ENCODE results near the gene DNAJB8. TPM values are rescaled to one million over a fixed set of nuclear protein-coding genes. Genes with fewer than 3 reads are reported as not detected.

The DNAJB8 gene
- total RNA-seq, 4 donors from 2014 or later: not detected

DNA sequence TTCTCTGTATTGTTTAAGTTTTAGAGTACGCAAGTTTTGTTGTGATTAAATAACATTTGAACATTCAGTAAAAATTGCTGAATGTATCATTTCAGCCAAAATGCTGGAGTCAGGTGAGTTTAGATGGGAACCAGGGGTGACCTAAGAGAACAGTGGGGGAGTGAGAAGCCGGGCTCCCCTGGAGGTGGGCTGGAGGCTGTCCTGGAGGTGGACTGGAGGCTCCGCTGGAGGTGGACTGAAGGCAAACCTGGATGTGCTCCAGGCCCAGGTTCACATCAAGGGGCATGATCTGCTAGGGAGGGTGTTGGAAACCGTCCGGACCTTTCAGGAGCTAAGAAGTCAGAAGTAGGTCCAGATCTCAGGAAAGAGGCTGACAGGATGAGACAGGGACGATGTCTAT is 23.7 kb downstream of the DNAJB8 start:
- H3K27ac ChIP-seq: no peak overlapping the region
- TF ChIP-seq POLR2A (IDR thresholded peaks at IDR 0.05) (no peak), EP300 (IDR thresholded peaks at IDR 0.05) (no peak)
- TF ChIP-seq, protein P1, sequence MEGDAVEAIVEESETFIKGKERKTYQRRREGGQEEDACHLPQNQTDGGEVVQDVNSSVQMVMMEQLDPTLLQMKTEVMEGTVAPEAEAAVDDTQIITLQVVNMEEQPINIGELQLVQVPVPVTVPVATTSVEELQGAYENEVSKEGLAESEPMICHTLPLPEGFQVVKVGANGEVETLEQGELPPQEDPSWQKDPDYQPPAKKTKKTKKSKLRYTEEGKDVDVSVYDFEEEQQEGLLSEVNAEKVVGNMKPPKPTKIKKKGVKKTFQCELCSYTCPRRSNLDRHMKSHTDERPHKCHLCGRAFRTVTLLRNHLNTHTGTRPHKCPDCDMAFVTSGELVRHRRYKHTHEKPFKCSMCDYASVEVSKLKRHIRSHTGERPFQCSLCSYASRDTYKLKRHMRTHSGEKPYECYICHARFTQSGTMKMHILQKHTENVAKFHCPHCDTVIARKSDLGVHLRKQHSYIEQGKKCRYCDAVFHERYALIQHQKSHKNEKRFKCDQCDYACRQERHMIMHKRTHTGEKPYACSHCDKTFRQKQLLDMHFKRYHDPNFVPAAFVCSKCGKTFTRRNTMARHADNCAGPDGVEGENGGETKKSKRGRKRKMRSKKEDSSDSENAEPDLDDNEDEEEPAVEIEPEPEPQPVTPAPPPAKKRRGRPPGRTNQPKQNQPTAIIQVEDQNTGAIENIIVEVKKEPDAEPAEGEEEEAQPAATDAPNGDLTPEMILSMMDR (IDR thresholded peaks at IDR 0.05): no peak
- H3K4me3 ChIP-seq: no peak overlapping the region
- H3K36me3 ChIP-seq: no peaks in the 10 kb centered on the region
- 84 to 89% methylated on average over 6 of the region's 6 CpGs for WGBS, 2 donors
- DNase-seq (ENCODE audit: low spot score in 2 of 2): no peak
- H3K9me3 ChIP-seq: no peaks in the 10 kb centered on the region
- no peaks in the 10 kb centered on the region for H3K4me1 ChIP-seq
- H3K27me3 ChIP-seq: no peaks in the 10 kb centered on the region

DNA sequence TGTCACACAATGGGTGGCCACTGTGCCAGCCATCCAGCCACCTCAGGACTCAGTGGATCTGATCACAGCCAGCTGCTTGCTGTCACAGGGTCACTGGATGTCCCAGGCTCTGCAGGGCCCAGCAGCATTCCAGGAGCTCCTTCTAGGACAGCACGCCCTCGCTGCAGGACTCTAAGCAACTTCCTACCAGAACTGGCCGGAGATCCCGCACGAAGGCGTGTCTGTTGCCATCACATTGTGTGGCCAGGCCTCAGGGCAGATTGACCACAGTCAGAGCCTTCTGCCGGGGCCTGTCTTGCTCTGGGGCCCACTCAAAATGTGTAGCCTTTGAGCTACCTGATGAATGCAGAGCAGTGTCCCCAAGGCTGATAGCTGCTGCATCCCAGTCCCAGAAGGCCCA is 24.6 kb downstream of the DNAJB8 start:
- H3K36me3 ChIP-seq: no peaks in the 10 kb centered on the region
- DNase-seq (ENCODE audit: low spot score in 2 of 2): no peak
- H3K9me3 ChIP-seq: no peaks in the 10 kb centered on the region
- H3K4me1 ChIP-seq: no peaks in the 10 kb centered on the region
- WGBS, 2 donors: 64 to 68% methylated on average over 4 to 5 of the region's 7 CpGs
- no peak overlapping the region for H3K27ac ChIP-seq
- H3K27me3 ChIP-seq: no peaks in the 10 kb centered on the region
- H3K4me3 ChIP-seq: no peak overlapping the region
- TF ChIP-seq, protein P1 (IDR thresholded peaks at IDR 0.05): no peak
- TF ChIP-seq POLR2A (IDR thresholded peaks at IDR 0.05): no peak

DNA sequence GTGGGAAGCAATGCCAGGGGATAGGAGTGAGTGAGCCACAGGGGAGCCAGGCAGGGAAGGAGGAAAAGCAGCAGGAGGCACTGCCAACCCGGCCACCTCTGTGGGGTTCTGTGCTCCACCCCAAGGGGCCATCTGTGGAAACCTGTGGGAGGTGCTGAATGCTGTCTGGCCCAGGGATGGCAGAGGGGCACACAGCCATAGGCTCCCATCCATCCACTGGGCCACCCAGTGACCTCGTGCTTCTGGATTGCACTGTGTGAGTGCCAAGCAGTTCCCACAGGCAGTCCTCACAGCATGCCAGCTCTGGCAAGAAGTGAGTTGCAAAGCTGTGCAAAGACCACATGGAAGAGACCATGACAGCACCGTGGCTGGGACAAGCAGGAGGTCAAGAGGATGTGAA is 27.5 kb downstream of the DNAJB8 start:
- 43 to 51% methylated on average over 3 of the region's 3 CpGs for WGBS, 2 donors

DNA sequence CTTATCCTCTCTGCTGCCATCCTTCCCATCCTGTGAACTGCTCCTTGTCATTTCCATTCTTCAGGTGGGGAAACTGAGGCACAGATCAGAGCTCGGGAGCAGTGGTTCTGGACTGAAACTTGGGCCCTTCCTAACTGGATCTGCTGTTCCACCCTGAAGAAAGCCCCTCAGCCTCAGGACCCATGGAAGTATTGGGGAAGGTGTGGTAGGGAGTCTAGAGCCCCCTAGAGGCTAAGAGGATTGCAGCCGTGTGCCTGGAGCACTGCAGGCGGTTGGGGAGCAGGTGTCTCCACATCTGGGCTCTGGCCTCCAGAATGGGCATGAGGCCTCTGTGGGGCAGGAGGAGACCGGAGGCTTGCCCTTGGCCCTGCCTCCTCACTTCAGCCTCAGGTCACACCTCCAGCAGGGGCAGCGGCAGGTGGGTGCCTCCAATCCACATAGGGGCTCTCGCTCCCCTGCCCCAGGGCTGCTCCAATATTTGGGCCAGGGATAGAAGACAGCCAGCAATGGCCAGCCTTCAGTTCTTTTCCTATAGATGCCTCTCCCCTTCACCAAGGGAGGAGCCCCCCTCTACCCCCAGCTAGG is 28.1 kb downstream of the DNAJB8 start:
- DNase-seq (ENCODE audit: low spot score in 2 of 2): no peak
- TF ChIP-seq POLR2A (IDR thresholded peaks at IDR 0.05) (no peak), EP300 (IDR thresholded peaks at IDR 0.05) (no peak)
- TF ChIP-seq, protein P1 (IDR thresholded peaks at IDR 0.05): no peak
- Histone ChIP-seq H3K9me3 (no peaks in the 10 kb centered on the region), H3K4me1 (peaks cover 0 to under 1% (median 0%) of the 10 kb centered on the region in 4 donors), H3K27me3 (peaks cover 0 to 25% of the 10 kb centered on the region in 2 donors), H3K27ac (no peak overlapping the region), H3K36me3 (no peaks in the 10 kb centered on the region), H3K4me3 (no peak overlapping the region)
- WGBS, 2 donors: 57 to 73% methylated on average over 6 of the region's 6 CpGs

More for the DNA sequence above, 27.5 kb downstream of the DNAJB8 start:
- Histone ChIP-seq H3K27ac (no peak overlapping the region), H3K9me3 (no peaks in the 10 kb centered on the region), H3K27me3 (peaks cover 0 to 18% of the 10 kb centered on the region in 2 donors), H3K4me1 (no peaks in the 10 kb centered on the region), H3K36me3 (no peaks in the 10 kb centered on the region), H3K4me3 (no peak overlapping the region)
- TF ChIP-seq EP300 (IDR thresholded peaks at IDR 0.05) (no peak), POLR2A (IDR thresholded peaks at IDR 0.05) (no peak)
- TF ChIP-seq, protein P1 (IDR thresholded peaks at IDR 0.05): no peak
- no peak for DNase-seq (ENCODE audit: low spot score in 2 of 2)

DNA sequence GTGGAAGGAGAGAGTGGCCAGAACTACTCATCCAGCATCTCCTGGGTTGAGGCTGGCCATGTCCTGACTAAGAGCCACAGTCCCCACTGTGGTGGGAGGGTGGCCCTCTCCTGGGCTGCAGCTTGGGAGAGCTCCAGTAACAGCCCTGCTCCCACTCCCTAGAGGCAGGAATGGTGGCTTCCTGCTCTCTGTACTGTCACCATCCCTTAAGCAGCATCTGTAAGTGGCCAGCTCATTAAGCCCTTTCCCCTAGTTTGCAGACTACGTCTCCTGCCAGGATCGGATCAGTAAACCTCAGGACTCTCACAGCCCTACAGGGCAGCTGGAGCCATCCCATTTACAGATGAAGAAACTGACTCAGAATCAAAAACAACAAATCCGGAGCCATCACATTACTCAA is 30.5 kb downstream of the DNAJB8 start:
- Histone ChIP-seq H3K4me1 (peaks cover 0 to 17% (median 6%) of the 10 kb centered on the region in 4 donors), H3K27ac (no peak overlapping the region), H3K9me3 (no peaks in the 10 kb centered on the region), H3K36me3 (no peaks in the 10 kb centered on the region), H3K27me3 (peaks cover 0 to 48% of the 10 kb centered on the region in 2 donors), H3K4me3 (no peak overlapping the region)
- TF ChIP-seq EP300 (IDR thresholded peaks at IDR 0.05) (no peak), POLR2A (IDR thresholded peaks at IDR 0.05) (no peak)
- TF ChIP-seq, protein P1 (IDR thresholded peaks at IDR 0.05): no peak
- WGBS, 2 donors: 83 to 94% methylated on average over 3 of the region's 3 CpGs
- DNase-seq (ENCODE audit: low spot score in 2 of 2): no peak
